Femur (tissue), 1 donor: Measurements from ENCODE around the gene FTH1.

Experiments used
- DNase-seq: peaks from one replicate; pipeline ENCODE4 v3.0.0-alpha.2; 2017

Gene FTH1

DNA sequence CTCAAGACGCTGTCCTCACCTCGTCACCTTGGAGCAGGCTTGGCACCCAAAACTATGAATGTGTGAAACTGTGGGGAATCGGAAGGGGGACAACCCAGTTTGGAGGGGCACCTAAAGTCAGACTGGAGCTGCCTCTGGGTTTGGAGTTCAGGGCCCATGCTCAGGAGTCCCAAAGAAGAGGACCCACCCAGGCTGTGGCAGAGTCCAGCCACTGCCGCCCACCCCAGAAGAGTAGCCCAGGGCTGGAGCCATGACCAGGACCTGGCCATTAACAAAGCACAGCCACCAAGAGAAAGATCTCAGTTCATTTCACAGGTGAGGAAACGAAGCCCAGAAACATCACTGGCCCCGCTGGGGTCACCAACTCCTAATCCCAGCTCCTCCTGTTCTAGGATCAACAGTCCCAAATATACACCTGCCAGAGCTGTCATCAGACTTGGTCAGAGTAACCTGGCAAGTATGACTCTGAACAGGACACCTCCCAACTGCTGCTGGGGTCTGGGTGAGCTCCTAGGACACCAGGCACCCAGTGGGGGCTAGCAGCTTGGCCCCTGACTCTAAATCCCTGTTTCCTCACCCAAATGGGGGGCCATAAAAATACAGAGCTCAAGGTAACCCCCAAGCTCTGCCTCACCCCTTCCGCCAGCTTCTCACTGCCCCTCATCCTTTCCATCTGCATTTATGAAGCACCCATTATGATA is 52.8 kb downstream of the FTH1 start:
- DNase-seq = no peak
